ENCODE measurements around the gene LPIN2.
"Not testable (repeated sequence)": the region's sequence is repeated elsewhere in the genome, so short reads cannot be mapped to it uniquely, and the experiment has no call there.

LPIN2 gene

GRCh38 chr18:3003766-3004165 is 9.2 kb downstream of the LPIN2 start:
- not testable (repeated sequence) for FAIRE-seq

DNA sequence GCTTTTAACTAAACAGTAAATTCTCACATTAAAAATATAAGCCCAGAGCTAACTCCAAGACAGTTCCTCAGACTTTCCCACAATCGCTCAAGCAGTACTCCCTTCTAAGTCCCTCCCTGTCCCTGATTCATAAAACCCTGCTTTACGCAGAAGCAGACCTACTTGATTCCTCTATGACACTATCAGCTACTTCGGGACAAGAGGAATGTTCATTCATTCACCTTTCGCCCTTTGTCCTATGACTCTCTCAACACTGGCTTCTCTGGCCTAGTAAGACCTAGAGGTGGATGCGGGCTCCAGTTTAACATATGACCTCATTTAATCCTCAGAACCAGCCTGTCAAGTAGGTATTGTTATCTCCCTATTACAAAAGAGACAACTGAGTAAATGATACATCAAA is 10.2 kb downstream of the LPIN2 start:
- FAIRE-seq = no peak

GRCh38 chr18:2998644-2999043 is 14.3 kb downstream of the LPIN2 start:
- no peak for FAIRE-seq

DNA sequence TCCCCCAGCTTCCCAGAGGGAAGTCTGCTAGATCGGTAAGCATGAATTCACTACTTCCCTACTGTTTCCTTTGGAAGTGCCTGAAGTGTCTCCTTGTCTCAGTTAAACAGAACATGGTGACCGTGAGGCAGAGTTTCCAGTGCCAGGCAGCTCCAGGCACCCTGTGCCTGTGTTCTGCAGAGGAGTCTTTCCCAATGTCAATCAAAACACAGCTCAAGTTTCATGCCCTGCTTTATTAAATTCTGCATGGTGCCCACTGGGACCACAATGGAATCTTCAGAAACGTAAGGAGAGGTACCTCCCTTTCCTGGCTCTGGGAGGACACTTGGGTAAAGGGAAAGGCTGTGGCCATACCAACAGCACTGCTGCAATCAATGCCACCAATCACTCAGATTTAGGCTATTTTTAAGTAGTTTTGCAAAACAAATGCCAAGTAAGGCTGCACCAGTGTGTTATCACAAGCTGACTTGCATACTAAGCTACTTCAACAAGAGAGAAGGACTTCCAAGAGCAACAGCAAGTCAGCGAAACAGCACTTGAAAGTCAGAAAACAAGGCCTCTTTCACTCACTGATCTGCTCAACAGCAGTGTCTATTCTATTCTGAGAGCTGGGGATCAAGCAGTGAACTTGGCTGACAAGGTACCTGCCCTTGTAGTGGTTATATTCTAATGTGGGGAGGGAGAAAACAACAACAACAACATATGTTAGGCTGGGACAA is 14.9 kb downstream of the LPIN2 start:
- FAIRE-seq = no peak

DNA sequence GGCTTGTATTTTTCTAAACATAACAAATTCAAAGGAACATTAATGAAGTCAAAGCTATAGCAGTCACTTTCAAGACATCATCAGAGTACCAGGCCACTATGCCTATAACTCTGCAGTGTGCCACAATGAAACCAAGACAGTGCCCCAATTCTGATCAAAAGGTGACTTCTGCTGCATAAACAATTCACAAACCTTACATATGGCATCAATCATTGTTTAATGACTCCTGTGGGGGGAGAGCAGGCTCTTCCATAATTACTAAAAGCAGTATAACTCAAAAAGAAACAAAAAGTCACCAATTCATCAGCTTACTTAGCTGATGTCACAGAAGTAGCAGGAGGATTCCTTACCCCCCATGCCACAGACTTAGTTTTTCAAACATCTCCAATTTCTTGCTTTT is 15.5 kb downstream of the LPIN2 start:
- no peak for FAIRE-seq

- no peak for FAIRE-seq
Measured at GRCh38 chr18:2994603-2995432, 18.1 kb downstream of the LPIN2 start.

GRCh38 chr18:2994020-2994589 is 18.8 kb downstream of the LPIN2 start:
- FAIRE-seq = no peak

DNA sequence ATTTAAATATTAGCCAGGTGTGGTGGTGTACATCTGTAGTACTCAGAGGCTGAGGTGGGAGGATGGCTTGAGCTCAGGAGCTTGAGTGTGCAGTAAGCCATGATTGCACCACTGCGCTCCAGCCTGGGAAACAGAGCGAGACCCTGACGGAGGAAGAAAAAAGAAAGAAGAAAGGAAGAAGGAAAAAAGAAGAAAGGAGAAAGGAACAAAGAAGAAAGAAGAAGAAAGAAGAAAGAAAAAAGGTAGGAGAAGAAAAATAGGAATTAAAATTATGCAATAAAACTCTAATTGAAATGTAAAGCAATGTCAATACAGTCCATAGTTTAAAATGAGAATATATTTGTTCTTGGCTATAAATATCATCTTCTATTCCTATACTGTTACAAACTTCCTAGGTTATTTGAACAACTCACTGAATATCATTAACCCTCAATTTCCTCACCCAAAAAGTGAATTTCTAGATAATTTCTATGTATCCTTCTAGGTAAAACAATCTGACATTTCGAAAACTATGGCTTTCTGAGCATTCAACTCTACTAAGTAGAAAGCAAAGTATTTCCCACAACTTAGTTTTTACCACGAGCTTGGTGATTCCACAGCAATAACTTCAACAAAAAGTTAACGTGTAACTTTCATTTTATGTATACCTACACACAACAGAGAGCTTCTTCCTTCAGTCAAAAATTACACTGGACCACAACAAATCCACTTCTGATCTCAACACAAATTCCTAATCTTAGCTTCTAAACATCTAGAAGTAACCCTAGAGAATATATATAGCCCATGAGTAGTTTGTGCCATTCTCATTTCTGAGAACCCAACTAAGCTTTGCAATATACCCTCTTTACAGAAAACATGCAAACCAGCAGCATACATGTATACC is 19.7 kb downstream of the LPIN2 start:
- no peak for FAIRE-seq

DNA sequence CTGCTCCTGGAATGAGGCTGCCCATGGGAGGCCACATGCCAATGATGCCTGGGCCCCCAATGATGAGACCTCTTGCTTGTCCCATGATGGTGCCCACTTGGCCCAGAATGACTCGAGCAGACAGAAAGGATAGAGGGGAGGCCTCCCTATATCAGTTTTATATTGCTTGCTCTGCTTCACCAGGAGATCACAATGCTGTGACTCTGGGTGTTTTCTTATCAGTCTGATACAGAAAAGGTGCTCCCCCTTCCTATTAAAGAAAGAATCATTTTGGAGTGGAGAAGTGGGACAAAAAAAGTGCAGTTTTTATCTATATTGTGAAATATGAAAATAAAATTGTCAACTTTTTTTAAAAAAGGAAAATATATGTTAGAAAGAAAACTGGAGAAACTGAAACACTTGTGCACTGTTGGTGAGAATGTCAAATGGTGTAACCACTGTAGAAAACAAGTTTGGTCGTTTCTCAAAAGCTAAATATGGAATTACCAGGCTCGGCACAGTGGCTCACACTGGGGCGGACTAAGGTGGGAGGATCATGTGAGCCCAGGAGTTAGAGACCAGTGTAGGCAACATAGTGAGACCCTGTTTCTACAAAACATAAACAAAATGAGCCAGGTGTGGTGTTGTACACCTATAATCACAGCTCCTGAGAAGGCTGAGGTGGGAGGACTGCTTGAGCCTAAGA is 21.8 kb downstream of the LPIN2 start:
- FAIRE-seq = no peak

GRCh38 chr18:2987876-2988790 is 24.8 kb downstream of the LPIN2 start:
- no peak for FAIRE-seq

GRCh38 chr18:2986150-2986865 is 26.6 kb downstream of the LPIN2 start:
- FAIRE-seq = no peak

DNA sequence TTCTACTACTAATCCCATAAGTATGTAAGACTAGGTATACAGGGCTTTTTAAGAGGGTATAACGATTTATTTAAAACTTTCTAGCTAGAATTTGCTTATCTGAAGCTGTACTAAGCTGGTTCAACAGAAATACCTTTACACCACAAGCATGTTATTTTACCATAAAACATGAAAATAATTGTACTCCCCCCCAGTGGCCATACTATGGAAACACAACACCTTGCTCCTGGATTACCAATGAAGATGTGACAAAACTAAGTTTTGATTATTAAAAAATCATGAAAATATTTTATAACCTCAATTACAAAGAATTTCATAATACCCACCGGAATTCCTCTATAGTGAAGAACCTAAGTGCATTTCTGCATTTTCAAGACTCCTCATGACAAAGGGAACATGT is 27.3 kb downstream of the LPIN2 start:
- FAIRE-seq = no peak

DNA sequence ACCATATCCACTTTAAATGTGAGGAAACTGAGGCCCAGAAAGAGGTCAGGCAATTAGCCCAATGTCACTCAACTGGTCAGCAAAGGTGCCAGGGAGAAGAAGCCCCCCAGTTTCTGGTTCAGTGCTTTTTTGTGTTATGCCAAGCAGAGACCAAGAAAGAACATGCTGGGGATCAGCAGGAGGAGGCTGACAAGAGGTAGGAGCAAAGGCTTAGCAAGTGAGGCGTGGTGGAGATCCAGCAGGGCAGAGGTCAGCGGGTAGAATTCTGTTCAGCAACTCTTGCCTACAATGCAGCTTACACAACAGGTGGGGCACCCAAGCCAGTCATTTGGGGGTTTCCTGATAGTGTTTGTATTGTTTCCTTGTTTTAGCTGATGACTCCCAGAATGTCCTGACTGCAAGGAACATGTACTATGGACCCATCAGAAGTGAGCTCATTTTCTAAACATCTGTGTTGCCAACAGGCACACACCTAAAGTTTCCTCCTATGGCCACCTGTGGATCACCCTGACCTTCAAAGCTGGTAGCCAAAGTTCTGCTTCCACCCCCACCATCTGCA is 28.2 kb downstream of the LPIN2 start:
- peak; percentile 51 for FAIRE-seq

- no peak for FAIRE-seq
Measured at GRCh38 chr18:2984091-2984490, 28.9 kb downstream of the LPIN2 start.

DNA sequence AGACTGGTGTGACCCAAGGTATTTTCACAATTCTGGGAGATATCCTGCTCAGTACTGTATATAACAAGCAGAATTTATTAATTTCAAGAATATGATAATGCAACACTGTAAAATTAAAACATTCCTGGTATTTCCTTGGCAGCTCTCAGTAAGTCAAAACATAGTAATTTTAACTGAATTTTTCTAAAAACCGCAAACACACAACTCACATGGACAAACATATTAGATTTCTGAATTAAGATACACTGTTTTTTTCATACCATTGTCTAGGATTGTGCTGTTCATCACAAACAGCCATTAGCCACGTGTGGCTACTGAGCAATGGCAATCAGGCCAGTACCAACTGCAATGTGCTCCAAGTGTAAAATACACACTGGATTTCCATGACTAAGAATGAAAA is 29.6 kb downstream of the LPIN2 start:
- no peak for FAIRE-seq

DNA sequence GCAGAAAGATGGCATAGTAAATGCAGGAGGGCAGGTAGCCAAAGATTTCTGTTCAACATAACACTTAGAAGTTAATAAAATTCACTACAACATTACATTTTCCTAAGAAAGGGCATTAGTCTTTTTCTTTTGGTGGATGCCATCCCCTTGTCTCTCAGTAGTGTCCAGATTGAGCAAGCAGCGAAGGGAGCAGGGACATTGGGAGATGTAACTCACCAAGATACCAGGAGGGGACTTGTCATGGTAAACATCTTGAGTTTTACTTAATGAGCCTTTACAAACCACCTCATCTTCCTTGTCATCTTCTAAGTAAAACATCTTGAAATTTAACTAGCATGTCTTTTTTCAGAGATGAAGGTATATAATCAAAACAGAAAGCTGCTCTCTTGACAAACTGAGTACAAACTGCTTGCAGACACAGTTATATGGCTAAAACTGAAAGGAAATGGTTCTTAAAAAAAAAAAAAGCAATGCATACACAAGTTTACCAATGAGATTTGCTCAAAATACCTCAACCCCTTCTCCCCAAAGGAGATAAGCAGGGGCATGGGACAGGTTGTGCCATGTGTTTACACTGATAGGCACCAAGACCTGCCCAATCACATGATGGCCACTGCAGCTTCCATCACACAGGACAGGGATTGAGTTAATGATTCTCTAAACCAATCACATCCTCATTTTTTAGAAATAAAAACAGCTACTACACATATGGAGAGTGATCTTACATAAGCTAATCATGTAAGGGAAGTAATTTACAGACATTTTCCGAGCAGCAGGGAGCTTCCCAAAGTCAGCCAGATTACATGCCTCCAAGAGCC is 30.3 kb downstream of the LPIN2 start:
- FAIRE-seq = no peak

DNA sequence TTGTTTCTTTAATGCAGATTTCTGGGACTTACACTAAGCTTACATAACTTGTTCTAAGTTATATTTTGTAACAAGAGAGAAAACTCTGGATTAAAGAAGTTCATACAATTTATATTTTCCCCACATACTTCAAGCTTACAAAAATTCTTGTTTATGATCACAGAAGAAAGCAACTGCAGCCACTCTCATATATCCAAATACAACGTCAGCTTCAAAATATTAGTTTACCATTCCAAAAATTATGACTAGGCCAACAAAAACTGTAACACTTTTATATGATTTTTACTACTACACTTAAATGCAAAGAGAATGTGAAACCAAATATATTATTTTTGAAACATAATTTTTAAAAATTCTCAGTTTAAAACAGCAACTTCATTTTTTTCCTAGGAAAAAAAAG is 30.9 kb downstream of the LPIN2 start:
- FAIRE-seq = no peak

- no peak for FAIRE-seq
Measured at GRCh38 chr18:2981212-2981728, 31.7 kb downstream of the LPIN2 start.

Measured in colon (tissue), 2 donors.